ENCODE results near the gene SLC9A7.
"Not testable (repeated sequence)": the region's sequence is repeated elsewhere in the genome, so short reads cannot be mapped to it uniquely, and the experiment has no call there.

The SLC9A7 gene

DNA sequence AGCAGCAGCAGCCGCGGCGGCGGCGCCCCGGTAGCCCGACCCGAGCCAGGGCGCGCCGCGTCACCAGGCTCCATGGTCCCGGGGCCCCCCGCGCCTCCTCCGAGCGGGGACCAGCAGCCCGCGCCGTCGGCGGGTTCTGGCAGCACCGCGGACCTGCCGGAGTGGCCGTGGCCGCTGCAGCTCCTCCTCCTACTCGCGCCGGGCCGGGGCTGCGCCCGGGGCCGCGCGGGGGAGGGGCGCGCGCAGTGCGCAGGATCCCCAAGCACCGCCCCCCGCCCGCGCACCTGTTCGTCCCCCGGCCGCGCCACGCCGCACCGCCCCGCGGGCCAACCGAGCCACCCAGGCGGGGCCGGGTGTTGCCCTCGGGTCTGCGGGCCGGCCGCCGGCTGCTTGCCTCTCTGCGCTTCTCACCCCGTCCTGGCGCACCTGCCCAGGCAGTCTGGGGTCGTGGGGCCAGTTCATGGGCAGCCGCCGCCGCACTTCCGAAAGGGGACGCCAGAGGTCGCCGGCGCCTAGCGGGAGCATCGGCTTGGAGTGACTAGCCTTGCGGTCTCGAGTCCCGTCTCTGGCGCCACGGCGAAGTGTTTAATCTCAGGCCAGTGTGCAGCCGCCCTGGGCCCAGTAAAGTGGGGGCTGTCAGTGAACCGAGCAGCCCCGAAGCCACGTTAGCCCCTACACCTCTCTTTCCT is at the start of gene SLC9A7:
Gene SLC9A7, minus strand, starts transcription at position 163 of the 689 bp plus-strand sequence. Its CDS starts 89 bp downstream, at position 74.
- H3K9ac ChIP-seq (ENCODE audit: low read length): no peak within 1 kb of the TSS
- peaks cover 3% of the 10 kb centered on the region for H3K4me1 ChIP-seq (ENCODE audit: control insufficient read depth, insufficient read depth, low read length)
- H3K27me3 ChIP-seq (ENCODE audit: control insufficient read depth, insufficient read depth, low read length): no peaks in the 10 kb centered on the region
- H3K27ac ChIP-seq (ENCODE audit: low read depth, low read length): no peak within 1 kb of the TSS
- no peaks in the 10 kb centered on the region for H3K36me3 ChIP-seq (ENCODE audit: control insufficient read depth, insufficient read depth, low read length)
- peak within 1 kb of the TSS; percentile 71 for H3K4me3 ChIP-seq (ENCODE audit: low read length)

GRCh38 chrX:46805270-46805669 is 46.4 kb upstream of the SLC9A7 start:
- Histone ChIP-seq H3K27me3 (ENCODE audit: control insufficient read depth, insufficient read depth, low read length) (no peaks in the 10 kb centered on the region), H3K27ac (ENCODE audit: low read depth, low read length) (no peak overlapping the region), H3K4me1 (ENCODE audit: control insufficient read depth, insufficient read depth, low read length) (no peaks in the 10 kb centered on the region), H3K9ac (ENCODE audit: low read length) (no peak overlapping the region), H3K36me3 (ENCODE audit: control insufficient read depth, insufficient read depth, low read length) (no peaks in the 10 kb centered on the region), H3K4me3 (ENCODE audit: low read length) (no peak overlapping the region)

DNA sequence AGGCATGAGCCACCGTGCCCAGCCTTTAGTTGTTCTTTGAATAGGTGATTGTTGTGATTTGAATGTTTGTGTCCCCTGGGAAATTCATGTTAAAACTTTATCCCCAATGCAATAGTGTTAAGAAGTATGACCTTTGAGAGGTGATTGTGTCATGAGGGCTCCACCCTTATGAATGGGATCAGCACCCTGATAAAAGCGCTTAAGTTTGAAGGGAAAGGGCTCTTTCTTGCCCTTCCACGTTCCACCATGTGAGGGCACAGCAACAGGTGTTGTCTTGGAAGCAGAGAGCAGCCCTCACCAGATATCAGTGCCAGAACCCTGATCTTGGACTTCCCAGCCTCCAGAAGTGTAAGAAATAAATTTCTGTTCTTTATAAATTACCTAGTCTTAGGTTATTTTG is 44.2 kb upstream of the SLC9A7 start:
- no peaks in the 10 kb centered on the region for H3K36me3 ChIP-seq (ENCODE audit: control insufficient read depth, insufficient read depth, low read length)
- H3K27ac ChIP-seq (ENCODE audit: low read depth, low read length): no peak overlapping the region
- H3K27me3 ChIP-seq (ENCODE audit: control insufficient read depth, insufficient read depth, low read length): no peaks in the 10 kb centered on the region
- H3K4me1 ChIP-seq (ENCODE audit: control insufficient read depth, insufficient read depth, low read length): no peaks in the 10 kb centered on the region
- no peak overlapping the region for H3K9ac ChIP-seq (ENCODE audit: low read length)
- H3K4me3 ChIP-seq (ENCODE audit: low read length): no peak overlapping the region

DNA sequence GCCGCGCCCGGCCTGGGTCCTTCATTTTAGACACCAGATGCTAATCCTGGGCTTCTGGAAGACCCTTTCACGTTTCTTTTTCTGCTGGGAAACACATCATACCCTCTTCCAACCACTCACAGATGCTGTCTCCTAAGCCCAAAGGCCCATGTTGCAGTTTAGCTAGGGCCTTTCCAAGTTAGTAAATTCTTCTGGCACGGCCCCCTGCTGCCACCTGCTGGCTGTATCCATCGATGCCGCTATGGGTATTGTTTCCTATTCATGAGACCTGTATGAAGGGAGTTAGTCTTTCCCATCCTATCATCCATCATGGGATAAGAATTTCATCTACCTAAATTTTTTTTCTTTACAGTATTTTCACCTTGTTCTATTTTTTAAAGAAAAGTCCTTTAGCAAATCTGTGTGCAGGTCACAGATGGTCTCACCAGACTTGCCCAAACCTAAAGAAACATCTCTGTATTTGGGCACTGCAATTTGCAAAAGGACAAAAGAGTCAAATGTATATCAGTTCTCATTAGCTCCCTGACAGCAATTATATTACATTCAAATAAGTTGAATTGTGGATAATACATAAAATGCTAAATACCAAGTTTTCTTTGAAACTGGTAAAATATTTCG is 37.8 kb upstream of the SLC9A7 start:
- Histone ChIP-seq H3K27me3 (ENCODE audit: control insufficient read depth, insufficient read depth, low read length) (no peaks in the 10 kb centered on the region), H3K4me1 (ENCODE audit: control insufficient read depth, insufficient read depth, low read length) (no peaks in the 10 kb centered on the region), H3K36me3 (ENCODE audit: control insufficient read depth, insufficient read depth, low read length) (no peaks in the 10 kb centered on the region), H3K4me3 (ENCODE audit: low read length) (no peak overlapping the region), H3K27ac (ENCODE audit: low read depth, low read length) (no peak overlapping the region), H3K9ac (ENCODE audit: low read length) (no peak overlapping the region)

- H3K36me3 ChIP-seq (ENCODE audit: control insufficient read depth, insufficient read depth, low read length): no peaks in the 10 kb centered on the region
- no peak overlapping the region for H3K27ac ChIP-seq (ENCODE audit: low read depth, low read length)
- H3K27me3 ChIP-seq (ENCODE audit: control insufficient read depth, insufficient read depth, low read length): no peaks in the 10 kb centered on the region
- H3K4me3 ChIP-seq (ENCODE audit: low read length): no peak overlapping the region
- H3K4me1 ChIP-seq (ENCODE audit: control insufficient read depth, insufficient read depth, low read length): no peaks in the 10 kb centered on the region
- H3K9ac ChIP-seq (ENCODE audit: low read length): no peak overlapping the region
These were observed 34.6 kb upstream of the SLC9A7 start for GRCh38 chrX:46793386-46794143.

GRCh38 chrX:46792810-46793188 is 33.9 kb upstream of the SLC9A7 start:
- no peaks in the 10 kb centered on the region for H3K36me3 ChIP-seq (ENCODE audit: control insufficient read depth, insufficient read depth, low read length)
- no peaks in the 10 kb centered on the region for H3K27me3 ChIP-seq (ENCODE audit: control insufficient read depth, insufficient read depth, low read length)
- H3K4me3 ChIP-seq (ENCODE audit: low read length): no peak overlapping the region
- no peaks in the 10 kb centered on the region for H3K4me1 ChIP-seq (ENCODE audit: control insufficient read depth, insufficient read depth, low read length)
- no peak overlapping the region for H3K9ac ChIP-seq (ENCODE audit: low read length)
- H3K27ac ChIP-seq (ENCODE audit: low read depth, low read length): no peak overlapping the region

DNA sequence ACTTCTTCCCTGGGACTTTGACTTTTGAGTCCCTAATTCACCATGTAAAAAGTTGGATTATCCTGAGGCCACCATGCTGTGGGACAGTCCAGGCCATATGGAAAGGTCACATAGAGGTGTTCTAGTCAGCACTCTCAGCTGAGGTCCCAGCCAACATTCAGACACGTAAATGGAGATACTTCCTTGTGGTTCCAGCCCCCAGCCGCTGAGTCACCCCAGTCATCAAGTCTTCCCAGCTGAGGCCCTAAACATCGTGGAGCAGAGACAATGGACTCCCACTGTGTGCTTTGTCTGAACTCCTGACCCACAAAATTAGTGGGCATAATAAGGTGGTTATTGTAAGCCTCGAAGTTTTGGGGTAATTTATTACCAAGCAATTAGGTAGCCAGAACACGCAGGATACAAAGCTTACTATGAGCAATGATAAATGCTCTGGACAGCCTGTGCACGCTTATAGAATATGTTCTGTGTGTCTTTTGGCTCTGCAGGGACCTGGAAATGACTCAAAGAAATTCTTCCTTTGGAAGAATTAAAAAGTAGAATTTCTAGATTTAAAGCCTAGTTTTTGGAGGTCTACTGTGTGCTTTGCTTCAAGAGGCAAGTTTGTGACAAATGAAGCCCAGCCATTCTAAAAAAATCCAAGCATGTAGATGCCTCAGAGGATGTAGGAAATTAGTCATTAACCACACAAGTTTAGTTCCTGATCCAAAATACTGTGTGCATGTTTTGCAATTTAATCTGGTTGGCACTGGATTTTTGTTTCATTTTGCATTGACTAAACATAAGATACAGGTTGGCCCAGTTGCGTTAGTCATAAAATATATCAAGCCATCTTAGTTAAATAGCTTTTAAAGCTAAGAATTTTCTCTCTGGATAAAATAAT is 33.2 kb upstream of the SLC9A7 start:
- Histone ChIP-seq H3K27me3 (ENCODE audit: control insufficient read depth, insufficient read depth, low read length) (no peaks in the 10 kb centered on the region), H3K27ac (ENCODE audit: low read depth, low read length) (no peak overlapping the region), H3K4me3 (ENCODE audit: low read length) (no peak overlapping the region), H3K36me3 (ENCODE audit: control insufficient read depth, insufficient read depth, low read length) (no peaks in the 10 kb centered on the region), H3K9ac (ENCODE audit: low read length) (no peak overlapping the region), H3K4me1 (ENCODE audit: control insufficient read depth, insufficient read depth, low read length) (no peaks in the 10 kb centered on the region)

DNA sequence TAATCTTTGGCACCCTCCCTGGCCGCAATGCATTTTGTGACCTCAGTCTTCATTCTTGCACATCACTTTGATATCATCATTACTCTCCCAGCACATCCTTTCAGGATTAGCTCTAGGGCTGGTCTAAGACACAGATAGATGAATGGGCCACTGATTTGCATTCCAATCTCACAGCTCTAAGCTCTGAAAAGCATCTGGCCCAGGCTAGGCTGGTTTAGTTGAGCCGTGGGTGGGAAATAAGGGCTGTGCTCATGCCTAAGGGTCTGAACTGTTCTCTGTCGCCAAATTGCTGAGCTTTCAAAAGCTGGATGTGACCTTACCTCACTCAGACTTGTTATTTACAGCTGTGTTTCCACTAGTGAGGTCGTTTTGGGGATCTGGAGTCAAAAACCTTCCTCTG is 30.0 kb upstream of the SLC9A7 start:
- H3K4me3 ChIP-seq (ENCODE audit: low read length): no peak overlapping the region
- no peaks in the 10 kb centered on the region for H3K27me3 ChIP-seq (ENCODE audit: control insufficient read depth, insufficient read depth, low read length)
- H3K36me3 ChIP-seq (ENCODE audit: control insufficient read depth, insufficient read depth, low read length): no peaks in the 10 kb centered on the region
- H3K27ac ChIP-seq (ENCODE audit: low read depth, low read length): no peak overlapping the region
- H3K9ac ChIP-seq (ENCODE audit: low read length): no peak overlapping the region
- H3K4me1 ChIP-seq (ENCODE audit: control insufficient read depth, insufficient read depth, low read length): no peaks in the 10 kb centered on the region

GRCh38 chrX:46784437-46784836 is 25.5 kb upstream of the SLC9A7 start:
- H3K27ac ChIP-seq (ENCODE audit: low read depth, low read length); H3K4me1 ChIP-seq (ENCODE audit: control insufficient read depth, insufficient read depth, low read length); H3K9ac ChIP-seq (ENCODE audit: low read length); H3K27me3 ChIP-seq (ENCODE audit: control insufficient read depth, insufficient read depth, low read length); H3K36me3 ChIP-seq (ENCODE audit: control insufficient read depth, insufficient read depth, low read length); H3K4me3 ChIP-seq (ENCODE audit: low read length): not testable (repeated sequence)

DNA sequence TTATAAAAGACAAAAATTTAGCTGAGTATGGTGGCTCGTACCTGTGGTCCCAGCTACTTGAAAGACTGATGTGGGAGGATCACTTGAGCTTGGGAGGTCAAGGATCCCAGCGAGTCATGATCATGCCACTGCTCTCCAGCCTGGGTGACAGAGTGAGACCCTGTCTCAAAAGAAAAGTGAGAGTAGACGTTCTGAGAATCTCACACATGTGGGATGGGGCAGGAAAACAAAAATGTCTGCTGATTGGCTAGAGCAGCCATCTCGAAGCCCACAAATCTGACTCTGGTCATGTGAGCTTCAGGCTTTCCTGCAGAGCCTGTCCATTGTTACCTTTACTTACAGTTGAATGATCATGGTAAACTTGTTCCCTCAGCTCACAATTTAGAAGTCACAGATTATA is 23.1 kb upstream of the SLC9A7 start:
- no peak overlapping the region for H3K9ac ChIP-seq (ENCODE audit: low read length)
- H3K27ac ChIP-seq (ENCODE audit: low read depth, low read length): no peak overlapping the region
- H3K27me3 ChIP-seq (ENCODE audit: control insufficient read depth, insufficient read depth, low read length): no peaks in the 10 kb centered on the region
- no peaks in the 10 kb centered on the region for H3K36me3 ChIP-seq (ENCODE audit: control insufficient read depth, insufficient read depth, low read length)
- H3K4me3 ChIP-seq (ENCODE audit: low read length): no peak overlapping the region
- H3K4me1 ChIP-seq (ENCODE audit: control insufficient read depth, insufficient read depth, low read length): no peaks in the 10 kb centered on the region

GRCh38 chrX:46777971-46778810 is 19.3 kb upstream of the SLC9A7 start:
- no peak overlapping the region for H3K9ac ChIP-seq (ENCODE audit: low read length)
- H3K36me3 ChIP-seq (ENCODE audit: control insufficient read depth, insufficient read depth, low read length): no peaks in the 10 kb centered on the region
- H3K4me3 ChIP-seq (ENCODE audit: low read length): no peak overlapping the region
- H3K27me3 ChIP-seq (ENCODE audit: control insufficient read depth, insufficient read depth, low read length): no peaks in the 10 kb centered on the region
- no peak overlapping the region for H3K27ac ChIP-seq (ENCODE audit: low read depth, low read length)
- no peaks in the 10 kb centered on the region for H3K4me1 ChIP-seq (ENCODE audit: control insufficient read depth, insufficient read depth, low read length)
